ENCODE data around the gene ERICH2. TPM values are rescaled to one million over a fixed set of nuclear protein-coding genes. Genes with fewer than 3 reads are reported as not detected.

The ERICH2 gene
- total RNA-seq, 3 donors from 2014 or later (not counting 1 experiment from before 2014, with no cell fraction given): not detected

GRCh38 chr2:170761572-170761971 is 8.6 kb upstream of the ERICH2 start:
- intact Hi-C loops (cut with micrococcal nuclease): no loop called here
- no peaks in the 10 kb centered on the region for H3K4me1 Mint-ChIP-seq
- no peaks in the 10 kb centered on the region for H3K9me3 ChIP-seq (ENCODE audit: control insufficient read depth, insufficient read depth, low read length)

GRCh38 chr2:170762760-170763159 is 7.4 kb upstream of the ERICH2 start:
- no peaks in the 10 kb centered on the region for H3K4me1 Mint-ChIP-seq
- WGBS (ENCODE audit: insufficient coverage): 85% methylated on average over 7 of the region's 7 CpGs

More at GRCh38 chr2:170761572-170761971, 8.6 kb upstream of the ERICH2 start:
- H3K27me3 ChIP-seq (ENCODE audit: control insufficient read depth, insufficient read depth, low read length): no peaks in the 10 kb centered on the region
- no peak for TF ChIP-seq CTCF (IDR thresholded peaks at IDR 0.05)
- no peak for ATAC-seq
- H3K27ac ChIP-seq (ENCODE audit: low read length): no peak overlapping the region
- no peaks in the 10 kb centered on the region for H3K4me1 ChIP-seq (ENCODE audit: control insufficient read depth, insufficient read depth, low read length)
- Mint-ChIP-seq H3K27ac (no peak overlapping the region), H3K9me3 (no peaks in the 10 kb centered on the region), H3K27me3 (ENCODE audit: low read depth in 2 of 2) (peaks cover 10 to 20% of the 10 kb centered on the region in 2 donors), H3K36me3 (no peaks in the 10 kb centered on the region), H3K4me3 (no peak overlapping the region)
- no peaks in the 10 kb centered on the region for H3K36me3 ChIP-seq (ENCODE audit: control insufficient read depth, insufficient read depth, low read length)
- no peak for DNase-seq
- no peak overlapping the region for H3K4me3 ChIP-seq (ENCODE audit: low read length)

GRCh38 chr2:170763232-170763631 is 6.9 kb upstream of the ERICH2 start:
- no peak overlapping the region for H3K4me3 Mint-ChIP-seq
- Histone ChIP-seq H3K27me3 (ENCODE audit: control insufficient read depth, insufficient read depth, low read length) (peaks cover 2% of the 10 kb centered on the region), H3K36me3 (ENCODE audit: control insufficient read depth, insufficient read depth, low read length) (no peaks in the 10 kb centered on the region), H3K27ac (ENCODE audit: low read length) (no peak overlapping the region), H3K4me3 (ENCODE audit: low read length) (no peak overlapping the region), H3K4me1 (ENCODE audit: control insufficient read depth, insufficient read depth, low read length) (no peaks in the 10 kb centered on the region), H3K9me3 (ENCODE audit: control insufficient read depth, insufficient read depth, low read length) (no peaks in the 10 kb centered on the region)
- DNase-seq (no peak), ATAC-seq (no peak)
- no peaks in the 10 kb centered on the region for H3K4me1 Mint-ChIP-seq
- H3K9me3 Mint-ChIP-seq: no peaks in the 10 kb centered on the region
- 96% methylated on average over 4 of the region's 4 CpGs for WGBS (ENCODE audit: insufficient coverage)
- no peaks in the 10 kb centered on the region for H3K36me3 Mint-ChIP-seq
- no peak overlapping the region for H3K27ac Mint-ChIP-seq
- H3K27me3 Mint-ChIP-seq (ENCODE audit: low read depth in 2 of 2): peaks cover 10 to 23% of the 10 kb centered on the region in 2 donors
- intact Hi-C loops (cut with micrococcal nuclease): no loop called here
- no peak for TF ChIP-seq CTCF (IDR thresholded peaks at IDR 0.05)

More at GRCh38 chr2:170762760-170763159, 7.4 kb upstream of the ERICH2 start:
- no peak overlapping the region for H3K27ac Mint-ChIP-seq
- DNase-seq (no peak), ATAC-seq (no peak)
- Histone ChIP-seq H3K27ac (ENCODE audit: low read length) (no peak overlapping the region), H3K9me3 (ENCODE audit: control insufficient read depth, insufficient read depth, low read length) (no peaks in the 10 kb centered on the region), H3K4me3 (ENCODE audit: low read length) (no peak overlapping the region), H3K27me3 (ENCODE audit: control insufficient read depth, insufficient read depth, low read length) (no peaks in the 10 kb centered on the region), H3K36me3 (ENCODE audit: control insufficient read depth, insufficient read depth, low read length) (no peaks in the 10 kb centered on the region), H3K4me1 (ENCODE audit: control insufficient read depth, insufficient read depth, low read length) (no peaks in the 10 kb centered on the region)
- H3K4me3 Mint-ChIP-seq: no peak overlapping the region
- H3K9me3 Mint-ChIP-seq: no peaks in the 10 kb centered on the region
- H3K27me3 Mint-ChIP-seq (ENCODE audit: low read depth in 2 of 2): peaks cover 10 to 20% of the 10 kb centered on the region in 2 donors
- no peak for TF ChIP-seq CTCF (IDR thresholded peaks at IDR 0.05)
- no peaks in the 10 kb centered on the region for H3K36me3 Mint-ChIP-seq
- intact Hi-C loops (cut with micrococcal nuclease): no loop called here

- no peak for ATAC-seq
- intact Hi-C loops (cut with micrococcal nuclease): no loop called here
Observed at GRCh38 chr2:170764880-170765261, 5.3 kb upstream of the ERICH2 start.

More at GRCh38 chr2:170764880-170765261, 5.3 kb upstream of the ERICH2 start:
- Mint-ChIP-seq H3K36me3 (no peaks in the 10 kb centered on the region), H3K4me1 (peaks cover 0 to under 1% of the 10 kb centered on the region in 2 donors), H3K27ac (no peak overlapping the region), H3K27me3 (ENCODE audit: low read depth in 2 of 2) (peaks cover 10 to 27% of the 10 kb centered on the region in 2 donors), H3K9me3 (no peaks in the 10 kb centered on the region), H3K4me3 (no peak overlapping the region)
- no peak for TF ChIP-seq CTCF (IDR thresholded peaks at IDR 0.05)
- Histone ChIP-seq H3K36me3 (ENCODE audit: control insufficient read depth, insufficient read depth, low read length) (no peaks in the 10 kb centered on the region), H3K9me3 (ENCODE audit: control insufficient read depth, insufficient read depth, low read length) (no peaks in the 10 kb centered on the region), H3K27ac (ENCODE audit: low read length) (no peak overlapping the region), H3K27me3 (ENCODE audit: control insufficient read depth, insufficient read depth, low read length) (peaks cover 4% of the 10 kb centered on the region), H3K4me3 (ENCODE audit: low read length) (no peak overlapping the region), H3K4me1 (ENCODE audit: control insufficient read depth, insufficient read depth, low read length) (no peaks in the 10 kb centered on the region)
- no peak for DNase-seq
- no CpG with 5 or more reads among the region's 2 CpGs for WGBS (ENCODE audit: insufficient coverage)
